Esophagus squamous epithelium (tissue), 5 donors: Measurements from ENCODE around the gene HSF5. TPM values are rescaled to one million over a fixed set of nuclear protein-coding genes. Genes with fewer than 3 reads are reported as not detected.

ENCODE experiments used
- DNase-seq: peaks from one replicate; lab custom pipeline; 2025; lab: John Stamatoyannopoulos, UW
- H3K27ac ChIP-seq, 4 donors: fragments of 200-600 bp; sonication (generic); one replicate each; pipeline ENCODE4 v1.5.1; 2016 to 2019; ENCODE audit warnings: mild to moderate bottlenecking in 1 of 4
- H3K27me3 ChIP-seq, 4 donors: fragments of 200-600 bp; sonication (generic); 1 replicate in 3 of 4; 2 replicates in 1 of 4; pipeline versions ENCODE4 v1.5.1 to v1.6.0; 2017 to 2021; ENCODE audit warnings: antibody characterized with exemption in 1 of 4
- H3K36me3 ChIP-seq, 3 donors: fragments of 200-600 bp; sonication (generic); one replicate each; pipeline ENCODE4 v1.5.1; 2016 to 2019
- H3K4me1 ChIP-seq, 3 donors: fragments of 200-600 bp; sonication (generic); one replicate each; pipeline ENCODE4 v1.5.1; 2017 to 2019
- H3K4me3 ChIP-seq, 4 donors: fragments of 200-600 bp; sonication (generic); 1 replicate in 3 of 4; 2 replicates in 1 of 4; pipeline ENCODE4 v1.5.1; 2016 to 2019; ENCODE audit warnings: mild to moderate bottlenecking in 2 of 4, moderate library complexity in 1 of 4
- H3K9me3 ChIP-seq, 3 donors: fragments of 200-600 bp; sonication (generic); one replicate each; pipeline ENCODE4 v1.5.1; 2016 to 2019
- POLR2A ChIP-seq, 4 donors: fragments of 450-650 bp; IDR thresholded peaks; one replicate each; pipeline ENCODE4 v1.6.1; 2017; ENCODE audit warnings: antibody characterized with exemption in 4 of 4, mild to moderate bottlenecking in 4 of 4, moderate library complexity in 3 of 4
- WGBS, 2 donors: methylation state at CpG; one replicate each; pipeline ENCODE4 v1.1.5; 2018; 5-methylcytosine and 5-hydroxymethylcytosine counted together
- intact Hi-C: fragments of 100-400 bp; cut with DNase I; formaldehyde crosslinking; loops from one replicate; pipeline ENCODE4 v1.15.0; 2022
- total RNA-seq, 4 donors: library from RNA; depleted of rRNA; stranded (reverse); fragments of >200 nt; gene quantifications; one replicate each; pipeline ENCODE4 v1.1.0, GENCODE V29; 2016
- TF ChIP-seq, protein P1 (sequence below), 6 experiments: fragments of 450-650 bp in 4 of 6; fragments of 200-600 bp in 2 of 6; sonication (generic) in 2 of 6; IDR thresholded peaks; one replicate each; pipeline ENCODE4 v1.5.1; 2016 to 2019; ENCODE audit warnings: antibody characterized with exemption in 6 of 6, mild to moderate bottlenecking in 4 of 6, moderate library complexity in 4 of 6
- donor health status: DM: yes; HTN: yes; CAD: no.

HSF5 gene
- total RNA-seq, 4 donors from 2014 or later, result under 0.01 TPM; not detected in 3

DNA sequence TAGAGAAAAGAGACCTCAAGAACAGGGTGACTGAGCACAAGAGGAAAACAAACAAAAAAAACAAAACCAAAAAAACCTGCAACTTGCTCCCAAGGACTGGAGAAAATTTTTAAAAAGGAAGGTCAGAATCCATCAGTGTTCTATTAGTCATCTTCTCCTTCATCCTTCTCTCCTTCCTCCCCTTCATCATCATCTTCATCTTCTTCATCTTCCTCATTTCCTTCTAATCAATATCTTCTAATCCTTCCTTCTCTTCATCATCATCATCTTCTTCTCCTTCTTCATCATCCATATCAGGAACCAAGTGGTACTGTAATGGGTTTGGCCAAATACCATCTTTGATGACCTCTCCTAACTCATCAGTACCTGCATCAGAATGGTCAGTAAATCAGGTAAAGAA lies 12.2 kb downstream of the HSF5 start:
- no peaks in the 10 kb centered on the region for H3K27me3 ChIP-seq
- intact Hi-C loops, result no loop called here
- no peak for TF ChIP-seq POLR2A (IDR thresholded peaks at IDR 0.05)
- TF ChIP-seq, protein P1, sequence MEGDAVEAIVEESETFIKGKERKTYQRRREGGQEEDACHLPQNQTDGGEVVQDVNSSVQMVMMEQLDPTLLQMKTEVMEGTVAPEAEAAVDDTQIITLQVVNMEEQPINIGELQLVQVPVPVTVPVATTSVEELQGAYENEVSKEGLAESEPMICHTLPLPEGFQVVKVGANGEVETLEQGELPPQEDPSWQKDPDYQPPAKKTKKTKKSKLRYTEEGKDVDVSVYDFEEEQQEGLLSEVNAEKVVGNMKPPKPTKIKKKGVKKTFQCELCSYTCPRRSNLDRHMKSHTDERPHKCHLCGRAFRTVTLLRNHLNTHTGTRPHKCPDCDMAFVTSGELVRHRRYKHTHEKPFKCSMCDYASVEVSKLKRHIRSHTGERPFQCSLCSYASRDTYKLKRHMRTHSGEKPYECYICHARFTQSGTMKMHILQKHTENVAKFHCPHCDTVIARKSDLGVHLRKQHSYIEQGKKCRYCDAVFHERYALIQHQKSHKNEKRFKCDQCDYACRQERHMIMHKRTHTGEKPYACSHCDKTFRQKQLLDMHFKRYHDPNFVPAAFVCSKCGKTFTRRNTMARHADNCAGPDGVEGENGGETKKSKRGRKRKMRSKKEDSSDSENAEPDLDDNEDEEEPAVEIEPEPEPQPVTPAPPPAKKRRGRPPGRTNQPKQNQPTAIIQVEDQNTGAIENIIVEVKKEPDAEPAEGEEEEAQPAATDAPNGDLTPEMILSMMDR (IDR thresholded peaks at IDR 0.05), result no peak

GRCh38 chr17:58470356-58470755 lies 17.9 kb downstream of the HSF5 start:
- H3K27me3 ChIP-seq, result peaks cover 0 to 6% (median 0%) of the 10 kb centered on the region in 4 donors
- intact Hi-C loops, result no loop called here
- no peaks in the 10 kb centered on the region for H3K9me3 ChIP-seq
- WGBS, 2 donors, result 87 to 90% methylated on average over 6 of the region's 6 CpGs
- H3K4me1 ChIP-seq, result no peaks in the 10 kb centered on the region
- no peak for DNase-seq
- no peak overlapping the region for H3K4me3 ChIP-seq
- H3K27ac ChIP-seq, result no peak overlapping the region
- TF ChIP-seq, protein P1 (IDR thresholded peaks at IDR 0.05), result no peak
- TF ChIP-seq POLR2A (IDR thresholded peaks at IDR 0.05), result no peak
- H3K36me3 ChIP-seq, result no peaks in the 10 kb centered on the region

More for the DNA sequence above, 12.2 kb downstream of the HSF5 start:
- no peaks in the 10 kb centered on the region for H3K36me3 ChIP-seq
- no peak for DNase-seq
- no peak overlapping the region for H3K27ac ChIP-seq
- H3K4me3 ChIP-seq, result no peak overlapping the region
- no peaks in the 10 kb centered on the region for H3K9me3 ChIP-seq
- no peaks in the 10 kb centered on the region for H3K4me1 ChIP-seq

- no peaks in the 10 kb centered on the region for H3K36me3 ChIP-seq
- H3K27me3 ChIP-seq, result peaks cover 0 to 6% (median 0%) of the 10 kb centered on the region in 4 donors
- no peaks in the 10 kb centered on the region for H3K4me1 ChIP-seq
- H3K27ac ChIP-seq, result no peak overlapping the region
- TF ChIP-seq, protein P1 (IDR thresholded peaks at IDR 0.05), result no peak
- TF ChIP-seq POLR2A (IDR thresholded peaks at IDR 0.05), result no peak
- intact Hi-C loops, result no loop called here
- DNase-seq, result no peak
- H3K9me3 ChIP-seq, result no peaks in the 10 kb centered on the region
- WGBS, 2 donors, result 65 to 68% methylated on average over 3 of the region's 3 CpGs
- H3K4me3 ChIP-seq, result no peak overlapping the region
Observed at GRCh38 chr17:58468944-58469343, 19.3 kb downstream of the HSF5 start.

DNA sequence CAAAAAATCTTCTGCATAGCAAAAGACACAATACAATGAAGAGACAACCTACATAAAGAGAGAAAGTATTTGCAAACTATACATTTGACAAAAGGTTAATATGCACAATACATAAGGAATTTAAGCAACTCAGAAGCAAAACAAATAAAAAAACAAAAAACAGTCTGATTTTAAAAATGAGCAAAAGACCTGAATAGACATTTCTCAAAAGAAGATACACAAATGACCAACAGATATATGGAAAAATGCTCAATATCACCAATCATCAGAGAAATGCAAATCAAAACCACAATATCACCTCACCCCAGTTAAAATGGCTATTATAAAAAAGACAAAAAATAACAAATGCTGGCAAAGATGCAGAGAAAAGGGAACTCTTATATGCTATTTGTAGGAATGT lies 32.7 kb downstream of the HSF5 start:
- intact Hi-C loops, result no loop called here
- no peak overlapping the region for H3K4me3 ChIP-seq
- H3K9me3 ChIP-seq, result no peaks in the 10 kb centered on the region
- H3K27ac ChIP-seq, result no peak overlapping the region
- no peaks in the 10 kb centered on the region for H3K4me1 ChIP-seq
- TF ChIP-seq, protein P1 (IDR thresholded peaks at IDR 0.05), result no peak
- no peak for TF ChIP-seq POLR2A (IDR thresholded peaks at IDR 0.05)
- no peak for DNase-seq
- H3K27me3 ChIP-seq, result no peaks in the 10 kb centered on the region
- no peaks in the 10 kb centered on the region for H3K36me3 ChIP-seq

DNA sequence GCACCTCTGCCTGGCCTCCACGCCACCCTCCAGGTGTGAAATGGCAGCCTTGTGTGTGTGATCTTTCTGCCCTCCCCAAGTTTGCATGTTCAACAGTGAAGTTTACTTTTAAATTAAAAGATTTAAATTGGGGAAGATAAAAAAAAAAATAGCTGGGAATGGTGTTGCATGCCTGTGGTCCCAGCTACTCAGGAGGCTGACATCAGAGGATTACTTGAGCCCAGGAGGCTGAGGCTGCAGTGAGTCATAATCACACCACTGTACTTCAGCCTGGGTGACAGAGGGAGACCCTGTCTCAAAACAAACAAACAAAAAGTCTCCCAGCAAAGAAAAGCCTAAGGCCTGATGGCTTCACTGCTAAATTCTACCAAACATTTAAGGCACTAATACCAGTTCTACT lies 35.5 kb downstream of the HSF5 start:
- Histone ChIP-seq H3K4me1 (no peaks in the 10 kb centered on the region), H3K36me3 (no peaks in the 10 kb centered on the region), H3K9me3 (no peaks in the 10 kb centered on the region), H3K4me3 (no peak overlapping the region), H3K27ac (no peak overlapping the region), H3K27me3 (no peaks in the 10 kb centered on the region)
- intact Hi-C loops, result no loop called here
- WGBS, 2 donors, result 88 to 100% methylated on average over 1 of the region's 1 CpG
- DNase-seq, result no peak
- TF ChIP-seq, protein P1 (IDR thresholded peaks at IDR 0.05), result no peak
- TF ChIP-seq POLR2A (IDR thresholded peaks at IDR 0.05), result no peak
